ENCODE results near the gene ZKSCAN8.

ZKSCAN8 gene

DNA sequence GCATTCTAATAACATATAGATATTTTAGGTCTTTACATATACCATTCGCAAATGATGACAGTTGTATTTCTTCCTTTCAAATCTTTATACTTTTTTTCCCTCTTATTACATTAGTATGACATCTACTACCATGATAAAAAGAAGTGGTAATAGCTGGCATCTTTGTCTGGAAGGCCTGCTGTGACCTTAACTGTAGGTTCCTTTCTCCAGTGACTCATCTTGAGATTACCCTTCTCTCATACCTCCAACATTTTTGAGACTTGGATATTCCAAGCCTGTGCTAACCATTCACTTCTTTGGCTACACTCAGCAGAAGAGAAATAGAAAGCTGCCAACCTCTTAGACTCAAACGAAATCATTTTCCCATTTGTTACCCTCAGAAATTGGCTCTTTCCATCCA, 30.3 kb downstream of the ZKSCAN8 start:
- H3K4me3 ChIP-seq (ENCODE audit: low read depth, low read length), result no peak overlapping the region
- TF ChIP-seq, protein P1, sequence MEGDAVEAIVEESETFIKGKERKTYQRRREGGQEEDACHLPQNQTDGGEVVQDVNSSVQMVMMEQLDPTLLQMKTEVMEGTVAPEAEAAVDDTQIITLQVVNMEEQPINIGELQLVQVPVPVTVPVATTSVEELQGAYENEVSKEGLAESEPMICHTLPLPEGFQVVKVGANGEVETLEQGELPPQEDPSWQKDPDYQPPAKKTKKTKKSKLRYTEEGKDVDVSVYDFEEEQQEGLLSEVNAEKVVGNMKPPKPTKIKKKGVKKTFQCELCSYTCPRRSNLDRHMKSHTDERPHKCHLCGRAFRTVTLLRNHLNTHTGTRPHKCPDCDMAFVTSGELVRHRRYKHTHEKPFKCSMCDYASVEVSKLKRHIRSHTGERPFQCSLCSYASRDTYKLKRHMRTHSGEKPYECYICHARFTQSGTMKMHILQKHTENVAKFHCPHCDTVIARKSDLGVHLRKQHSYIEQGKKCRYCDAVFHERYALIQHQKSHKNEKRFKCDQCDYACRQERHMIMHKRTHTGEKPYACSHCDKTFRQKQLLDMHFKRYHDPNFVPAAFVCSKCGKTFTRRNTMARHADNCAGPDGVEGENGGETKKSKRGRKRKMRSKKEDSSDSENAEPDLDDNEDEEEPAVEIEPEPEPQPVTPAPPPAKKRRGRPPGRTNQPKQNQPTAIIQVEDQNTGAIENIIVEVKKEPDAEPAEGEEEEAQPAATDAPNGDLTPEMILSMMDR (IDR thresholded peaks at IDR 0.05; ENCODE audit: borderline replicate concordance, insufficient read depth, low read depth, low read length), result no peak

DNA sequence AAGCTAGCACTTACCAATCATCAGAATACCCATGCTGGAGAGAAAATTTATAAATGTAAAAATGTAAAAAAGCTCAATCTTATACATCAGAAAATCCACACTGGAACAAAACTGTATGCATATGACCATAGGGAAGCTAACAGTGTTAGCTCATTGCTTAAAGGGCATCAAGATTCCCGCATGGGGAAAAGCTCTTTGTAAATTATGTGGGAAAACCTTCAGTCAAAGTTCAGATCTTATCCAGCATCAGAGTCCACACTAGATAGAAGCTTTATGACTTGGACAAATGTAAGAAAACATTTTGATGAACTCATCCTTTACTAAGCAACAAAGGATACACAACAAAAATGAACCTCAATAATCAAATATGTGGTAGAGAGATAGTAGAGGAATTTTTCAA, 34.7 kb downstream of the ZKSCAN8 start:
- H3K4me3 ChIP-seq (ENCODE audit: low read depth, low read length), result no peak overlapping the region
- TF ChIP-seq, protein P1 (IDR thresholded peaks at IDR 0.05; ENCODE audit: borderline replicate concordance, insufficient read depth, low read depth, low read length), result no peak

DNA sequence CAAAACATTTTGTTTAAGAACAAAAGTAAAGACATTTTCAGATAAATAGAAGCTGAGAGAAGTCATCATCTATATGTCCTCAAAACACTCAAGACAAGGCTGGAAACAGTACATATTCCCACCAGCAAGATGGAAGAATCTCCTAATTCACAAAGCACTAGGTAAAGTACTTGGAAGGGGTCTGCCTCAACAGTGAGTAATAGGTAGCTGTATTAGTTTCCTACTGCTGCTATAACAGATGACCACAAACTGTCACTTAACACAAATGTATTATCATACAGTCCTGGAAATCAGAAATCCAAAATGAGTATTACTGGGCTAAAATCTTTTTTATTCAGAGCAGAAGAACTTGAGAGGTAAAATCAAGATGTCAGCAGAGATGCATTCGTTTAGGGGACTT, 40.6 kb downstream of the ZKSCAN8 start:
- TF ChIP-seq, protein P1 (IDR thresholded peaks at IDR 0.05; ENCODE audit: borderline replicate concordance, insufficient read depth, low read depth, low read length), result no peak
- H3K4me3 ChIP-seq (ENCODE audit: low read depth, low read length), result no peak overlapping the region

DNA sequence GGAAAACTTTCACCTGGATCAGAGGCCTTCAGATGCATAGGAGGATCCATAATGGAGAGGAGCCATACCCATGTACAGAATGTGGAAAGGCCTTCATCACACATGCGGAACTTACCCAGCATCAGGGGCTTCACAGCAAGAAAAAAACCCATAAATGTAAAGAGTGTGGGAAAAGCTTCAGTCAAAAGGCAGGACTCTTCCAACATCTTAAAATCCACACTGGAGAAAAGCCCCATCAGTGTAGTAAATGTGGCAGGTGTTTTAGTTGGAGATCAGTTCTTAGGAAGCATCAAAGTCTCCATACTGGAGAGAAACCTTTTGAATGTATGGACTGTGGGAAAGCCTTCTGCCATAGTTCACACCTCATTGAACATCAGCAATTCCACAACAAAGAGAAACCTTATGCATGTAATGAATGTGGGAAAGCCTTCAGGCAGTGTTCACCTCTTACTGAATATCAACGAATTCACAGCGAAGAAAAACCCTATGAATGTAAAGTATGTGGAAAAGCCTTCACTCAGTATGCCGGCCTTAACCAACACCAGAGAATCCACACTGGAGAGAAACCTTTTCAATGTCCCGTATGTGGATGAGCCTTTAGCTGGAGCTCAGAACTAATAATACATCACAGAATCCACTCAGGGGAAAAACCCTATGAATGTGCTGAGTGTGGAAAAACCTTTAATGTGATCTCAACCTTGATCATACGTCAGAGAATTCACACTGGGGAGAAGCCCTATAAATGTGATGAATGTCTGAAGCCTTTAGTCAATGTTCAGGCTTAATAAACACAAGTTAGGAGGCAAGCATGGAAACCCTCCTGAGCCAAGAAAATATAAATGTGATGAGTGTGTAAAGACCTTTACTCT, 46.7 kb downstream of the ZKSCAN8 start:
- TF ChIP-seq, protein P1 (IDR thresholded peaks at IDR 0.05; ENCODE audit: borderline replicate concordance, insufficient read depth, low read depth, low read length), result no peak
- no peak overlapping the region for H3K4me3 ChIP-seq (ENCODE audit: low read depth, low read length)

DNA sequence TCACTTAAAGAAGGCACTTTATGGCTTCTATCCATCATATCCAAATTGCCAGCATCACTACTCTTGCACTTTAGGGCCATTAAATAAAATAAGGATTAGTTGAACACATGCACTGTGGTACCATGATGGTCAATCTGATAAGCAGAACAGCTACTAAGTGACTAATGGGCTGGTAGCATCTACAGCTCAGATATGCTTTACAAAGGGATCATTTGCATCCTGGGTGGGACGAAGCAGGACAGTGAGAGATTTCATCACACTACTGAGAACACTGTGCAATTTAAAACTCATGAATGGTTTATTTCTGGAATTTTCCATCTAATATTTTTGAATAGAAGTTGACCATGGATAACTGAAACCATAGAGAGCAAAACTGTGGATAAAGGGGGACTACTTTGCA, 58.3 kb downstream of the ZKSCAN8 start:
- TF ChIP-seq, protein P1 (IDR thresholded peaks at IDR 0.05; ENCODE audit: borderline replicate concordance, insufficient read depth, low read depth, low read length), result no peak
- no peak overlapping the region for H3K4me3 ChIP-seq (ENCODE audit: low read depth, low read length)

DNA sequence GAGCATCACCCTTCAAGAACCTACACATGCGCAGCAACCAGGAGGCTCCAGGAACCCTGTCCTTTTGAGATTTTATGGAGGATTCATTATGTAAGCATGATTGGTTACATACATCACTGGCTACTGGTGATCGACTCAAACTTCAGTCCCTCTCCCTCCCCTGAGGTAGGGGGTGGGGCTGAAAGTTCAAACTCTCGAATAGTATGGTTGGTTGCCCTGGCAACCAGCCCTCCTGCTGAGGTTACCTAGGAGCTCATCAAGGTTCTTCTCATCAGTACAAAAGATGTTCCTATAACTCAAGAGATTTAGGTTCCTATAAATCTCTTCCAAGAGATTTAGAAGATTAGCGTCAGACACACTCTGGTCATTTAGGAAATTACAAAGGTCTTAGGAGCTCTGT, 61.5 kb downstream of the ZKSCAN8 start:
- no peak overlapping the region for H3K4me3 ChIP-seq (ENCODE audit: low read depth, low read length)

More for the DNA sequence above, 61.5 kb downstream of the ZKSCAN8 start:
- TF ChIP-seq, protein P1 (IDR thresholded peaks at IDR 0.05; ENCODE audit: borderline replicate concordance, insufficient read depth, low read depth, low read length), result no peak
